ENCODE data around the gene TSPAN7. TPM values are rescaled to one million over a fixed set of nuclear protein-coding genes. Genes with fewer than 3 reads are reported as not detected.
A peak's percentile ranks its signal among the peaks of the same experiment; 100 is the strongest.

TSPAN7 gene
- total RNA-seq, 1 experiment from 2014 or later, result 1.7 TPM

DNA sequence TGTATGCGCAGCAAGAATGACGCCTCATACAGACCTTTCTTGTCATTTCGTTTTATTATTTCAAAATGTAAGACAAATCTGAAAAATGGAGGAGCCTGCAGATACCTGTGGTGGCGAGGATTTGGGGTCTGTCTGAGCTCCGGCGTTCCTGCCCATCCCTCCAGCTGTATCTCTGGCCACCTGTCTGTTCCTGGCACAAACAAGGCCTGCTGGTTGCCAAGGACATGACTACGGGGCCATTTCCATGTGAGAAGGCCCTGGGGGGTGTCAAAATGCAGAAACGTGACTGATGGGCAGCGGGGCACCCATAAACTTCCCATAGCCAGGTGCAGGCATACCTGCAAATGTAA is 591 bp upstream of the TSPAN7 start:
- TF ChIP-seq, protein P1, sequence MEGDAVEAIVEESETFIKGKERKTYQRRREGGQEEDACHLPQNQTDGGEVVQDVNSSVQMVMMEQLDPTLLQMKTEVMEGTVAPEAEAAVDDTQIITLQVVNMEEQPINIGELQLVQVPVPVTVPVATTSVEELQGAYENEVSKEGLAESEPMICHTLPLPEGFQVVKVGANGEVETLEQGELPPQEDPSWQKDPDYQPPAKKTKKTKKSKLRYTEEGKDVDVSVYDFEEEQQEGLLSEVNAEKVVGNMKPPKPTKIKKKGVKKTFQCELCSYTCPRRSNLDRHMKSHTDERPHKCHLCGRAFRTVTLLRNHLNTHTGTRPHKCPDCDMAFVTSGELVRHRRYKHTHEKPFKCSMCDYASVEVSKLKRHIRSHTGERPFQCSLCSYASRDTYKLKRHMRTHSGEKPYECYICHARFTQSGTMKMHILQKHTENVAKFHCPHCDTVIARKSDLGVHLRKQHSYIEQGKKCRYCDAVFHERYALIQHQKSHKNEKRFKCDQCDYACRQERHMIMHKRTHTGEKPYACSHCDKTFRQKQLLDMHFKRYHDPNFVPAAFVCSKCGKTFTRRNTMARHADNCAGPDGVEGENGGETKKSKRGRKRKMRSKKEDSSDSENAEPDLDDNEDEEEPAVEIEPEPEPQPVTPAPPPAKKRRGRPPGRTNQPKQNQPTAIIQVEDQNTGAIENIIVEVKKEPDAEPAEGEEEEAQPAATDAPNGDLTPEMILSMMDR (IDR thresholded peaks at IDR 0.05; ENCODE audit: insufficient read depth in 1 of 2, low read depth in 1 of 2, low read length in 1 of 2, severe bottlenecking in 1 of 2, unreplicated experiment in 1 of 2), result no peak
- ChIA-PET CTCF (no interaction called here), POLR2A (no interaction called here)
- Histone ChIP-seq H3K4me3 (ENCODE audit: low read depth, low read length) (peak overlapping the region; percentile 41), H3K4me1 (no peaks in the 10 kb centered on the region), H3K36me3 (ENCODE audit: control insufficient read depth, insufficient read depth, low read length) (no peaks in the 10 kb centered on the region), H3K27me3 (replicated peaks; ENCODE audit: control insufficient read depth, insufficient read depth, low read length) (0 out of 2 replicates have a peak, but pooled peaks cover 1% of the 10 kb centered on the region), H3K9me3 (no peaks in the 10 kb centered on the region)
- Mint-ChIP-seq H3K27ac (ENCODE audit: unreplicated experiment) (no peak overlapping the region), H3K27me3 (ENCODE audit: insufficient read depth, unreplicated experiment) (no peaks in the 10 kb centered on the region), H3K9me3 (ENCODE audit: unreplicated experiment) (no peaks in the 10 kb centered on the region), H3K36me3 (ENCODE audit: insufficient read depth, unreplicated experiment) (no peaks in the 10 kb centered on the region), H3K4me3 (ENCODE audit: unreplicated experiment) (peak overlapping the region; percentile 74), H3K4me1 (ENCODE audit: low read depth, unreplicated experiment) (no peaks in the 10 kb centered on the region)
- no peak for DNase-seq
- BruUV-seq (replicated peaks), result no TSS peak
- intact Hi-C loops (cut with micrococcal nuclease; ENCODE audit: unreplicated experiment), result no loop called here

DNA sequence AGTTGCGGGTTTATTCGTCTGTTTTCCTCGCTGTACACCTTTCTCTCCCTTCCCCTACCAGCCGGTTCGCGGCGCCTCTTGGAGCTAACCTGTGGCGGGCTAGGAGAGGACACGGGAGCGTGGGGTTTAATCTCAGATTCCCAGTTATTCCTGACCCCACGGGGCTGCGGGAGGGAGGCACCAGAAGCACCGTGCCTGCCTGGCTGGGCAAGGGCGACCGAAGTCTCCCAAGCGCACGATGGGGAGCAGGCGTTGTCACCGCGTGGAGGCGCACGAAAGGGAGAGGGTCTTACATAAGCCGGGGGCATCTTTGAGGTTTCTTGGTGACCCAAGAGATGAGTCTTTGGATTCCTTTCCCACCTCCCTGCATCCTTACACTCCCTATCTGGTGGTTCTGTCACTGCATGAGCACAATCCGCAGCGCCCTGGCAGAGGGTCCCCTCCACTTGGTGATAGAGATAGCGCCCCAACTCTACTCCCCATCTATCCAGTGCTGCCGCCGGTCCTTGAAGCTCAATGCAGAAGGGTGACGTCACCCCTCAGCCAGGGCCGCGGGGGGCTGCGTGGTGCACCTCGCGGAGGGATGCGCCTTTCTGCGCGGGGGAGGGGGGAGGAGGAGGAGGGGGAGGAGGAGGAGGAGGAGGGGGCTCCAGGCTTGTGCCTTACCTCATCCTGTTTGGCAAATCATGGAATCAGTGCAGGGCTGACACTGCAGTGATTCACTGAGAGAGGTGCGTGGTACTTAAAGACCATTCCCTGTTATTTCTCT is 793 bp downstream of the TSPAN7 start:
- POLR2A ChIA-PET, result no interaction called here
- no peak overlapping the region for H3K27ac Mint-ChIP-seq (ENCODE audit: unreplicated experiment)
- Histone ChIP-seq H3K36me3 (ENCODE audit: control insufficient read depth, insufficient read depth, low read length) (no peaks in the 10 kb centered on the region), H3K9me3 (no peaks in the 10 kb centered on the region), H3K4me1 (no peaks in the 10 kb centered on the region), H3K4me3 (ENCODE audit: low read depth, low read length) (peak overlapping the region; percentile 40), H3K27me3 (replicated peaks; ENCODE audit: control insufficient read depth, insufficient read depth, low read length) (0 out of 2 replicates have a peak, but pooled peaks cover 1% of the 10 kb centered on the region)
- H3K36me3 Mint-ChIP-seq (ENCODE audit: insufficient read depth, unreplicated experiment), result no peaks in the 10 kb centered on the region
- TF ChIP-seq, protein P1 (IDR thresholded peaks at IDR 0.05; ENCODE audit: insufficient read depth in 1 of 2, low read depth in 1 of 2, low read length in 1 of 2, severe bottlenecking in 1 of 2, unreplicated experiment in 1 of 2), result no peak
- DNase-seq, result peak; percentile 4 to 21
- H3K9me3 Mint-ChIP-seq (ENCODE audit: unreplicated experiment), result no peaks in the 10 kb centered on the region
- H3K4me1 Mint-ChIP-seq (ENCODE audit: low read depth, unreplicated experiment), result no peaks in the 10 kb centered on the region
- BruUV-seq (replicated peaks), result no TSS peak
- intact Hi-C loops (cut with micrococcal nuclease; ENCODE audit: unreplicated experiment), result no loop called here
- H3K4me3 Mint-ChIP-seq (ENCODE audit: unreplicated experiment), result peak overlapping the region; percentile 74
- H3K27me3 Mint-ChIP-seq (ENCODE audit: insufficient read depth, unreplicated experiment), result no peaks in the 10 kb centered on the region
- CTCF ChIA-PET, result no interaction called here

DNA sequence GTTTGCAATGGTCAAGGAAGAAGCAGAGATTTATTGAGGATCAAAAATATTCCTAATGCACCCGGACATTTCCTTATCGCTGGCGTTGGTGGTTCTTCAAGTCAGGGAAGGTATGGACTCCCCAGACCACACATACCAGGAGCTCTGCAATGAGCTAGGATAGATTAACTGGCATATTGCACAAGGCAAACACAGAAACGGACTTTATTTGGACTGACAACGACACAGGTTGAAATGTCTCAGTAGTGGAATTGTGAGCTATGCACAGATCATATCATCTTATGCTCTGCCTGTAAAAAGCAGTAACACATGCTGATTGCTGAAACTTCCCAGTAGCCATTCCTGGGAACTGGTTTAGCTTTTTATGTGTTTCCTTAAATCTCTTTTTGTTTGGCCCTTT is 1.7 kb downstream of the TSPAN7 start:
- peak in 1 of 2 experiments; percentile 2 for DNase-seq
- intact Hi-C loops (cut with micrococcal nuclease; ENCODE audit: unreplicated experiment), result no loop called here

More for the DNA sequence above, 1.7 kb downstream of the TSPAN7 start:
- ChIA-PET POLR2A (no interaction called here), CTCF (no interaction called here)
- H3K36me3 Mint-ChIP-seq (ENCODE audit: insufficient read depth, unreplicated experiment), result no peaks in the 10 kb centered on the region
- no TSS peak for BruUV-seq (replicated peaks)
- Histone ChIP-seq H3K4me1 (no peaks in the 10 kb centered on the region), H3K9me3 (no peaks in the 10 kb centered on the region), H3K27me3 (replicated peaks; ENCODE audit: control insufficient read depth, insufficient read depth, low read length) (0 out of 2 replicates have a peak, but pooled peaks cover 1% of the 10 kb centered on the region), H3K4me3 (ENCODE audit: low read depth, low read length) (no peak overlapping the region), H3K36me3 (ENCODE audit: control insufficient read depth, insufficient read depth, low read length) (no peaks in the 10 kb centered on the region)
- no peak overlapping the region for H3K27ac Mint-ChIP-seq (ENCODE audit: unreplicated experiment)
- H3K4me3 Mint-ChIP-seq (ENCODE audit: unreplicated experiment), result peak overlapping the region; percentile 74
- no peaks in the 10 kb centered on the region for H3K27me3 Mint-ChIP-seq (ENCODE audit: insufficient read depth, unreplicated experiment)
- no peaks in the 10 kb centered on the region for H3K4me1 Mint-ChIP-seq (ENCODE audit: low read depth, unreplicated experiment)
- H3K9me3 Mint-ChIP-seq (ENCODE audit: unreplicated experiment), result no peaks in the 10 kb centered on the region
- TF ChIP-seq, protein P1 (IDR thresholded peaks at IDR 0.05; ENCODE audit: insufficient read depth in 1 of 2, low read depth in 1 of 2, low read length in 1 of 2, severe bottlenecking in 1 of 2, unreplicated experiment in 1 of 2), result no peak

Measured in Caco-2 (cell line).